ENCODE results near the gene RPS6KC1. TPM values are rescaled to one million over a fixed set of nuclear protein-coding genes. Genes with fewer than 3 reads are reported as not detected.

Gene RPS6KC1
- total RNA-seq, 1 donor from 2014 or later = 16.7 TPM

DNA sequence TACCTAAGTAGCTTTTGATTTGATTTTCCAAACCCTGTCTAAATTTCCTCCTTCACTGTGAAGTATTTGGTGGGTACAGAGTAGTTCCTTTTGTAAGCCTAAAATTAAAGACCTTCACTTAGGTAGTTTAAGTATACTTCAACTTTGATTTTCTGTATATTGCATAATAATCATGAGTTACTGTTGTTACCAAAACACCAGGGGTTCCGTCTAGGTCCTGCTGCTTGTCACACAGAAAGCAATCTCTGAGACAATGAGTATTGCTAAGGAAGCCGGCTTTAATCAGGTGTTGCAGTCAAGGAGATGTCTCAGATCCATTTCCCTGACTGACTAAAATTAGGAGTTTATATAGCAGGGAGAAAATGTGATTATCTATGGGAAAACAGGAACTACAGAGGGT lies 15.3 kb downstream of the RPS6KC1 start:
- Mint-ChIP-seq H3K27ac (ENCODE audit: unreplicated experiment) (no peak overlapping the region), H3K36me3 (ENCODE audit: low read depth) (no peaks in the 10 kb centered on the region), H3K4me1 (peaks cover 9% of the 10 kb centered on the region), H3K4me3 (no peak overlapping the region), H3K9me3 (no peaks in the 10 kb centered on the region), H3K27me3 (ENCODE audit: low read depth) (no peaks in the 10 kb centered on the region)
- TF ChIP-seq, protein P1, sequence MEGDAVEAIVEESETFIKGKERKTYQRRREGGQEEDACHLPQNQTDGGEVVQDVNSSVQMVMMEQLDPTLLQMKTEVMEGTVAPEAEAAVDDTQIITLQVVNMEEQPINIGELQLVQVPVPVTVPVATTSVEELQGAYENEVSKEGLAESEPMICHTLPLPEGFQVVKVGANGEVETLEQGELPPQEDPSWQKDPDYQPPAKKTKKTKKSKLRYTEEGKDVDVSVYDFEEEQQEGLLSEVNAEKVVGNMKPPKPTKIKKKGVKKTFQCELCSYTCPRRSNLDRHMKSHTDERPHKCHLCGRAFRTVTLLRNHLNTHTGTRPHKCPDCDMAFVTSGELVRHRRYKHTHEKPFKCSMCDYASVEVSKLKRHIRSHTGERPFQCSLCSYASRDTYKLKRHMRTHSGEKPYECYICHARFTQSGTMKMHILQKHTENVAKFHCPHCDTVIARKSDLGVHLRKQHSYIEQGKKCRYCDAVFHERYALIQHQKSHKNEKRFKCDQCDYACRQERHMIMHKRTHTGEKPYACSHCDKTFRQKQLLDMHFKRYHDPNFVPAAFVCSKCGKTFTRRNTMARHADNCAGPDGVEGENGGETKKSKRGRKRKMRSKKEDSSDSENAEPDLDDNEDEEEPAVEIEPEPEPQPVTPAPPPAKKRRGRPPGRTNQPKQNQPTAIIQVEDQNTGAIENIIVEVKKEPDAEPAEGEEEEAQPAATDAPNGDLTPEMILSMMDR (conservative IDR thresholded peaks at IDR 0.05) = no peak
- DNase-seq (ENCODE audit: low read depth, low spot score) = no peak

DNA sequence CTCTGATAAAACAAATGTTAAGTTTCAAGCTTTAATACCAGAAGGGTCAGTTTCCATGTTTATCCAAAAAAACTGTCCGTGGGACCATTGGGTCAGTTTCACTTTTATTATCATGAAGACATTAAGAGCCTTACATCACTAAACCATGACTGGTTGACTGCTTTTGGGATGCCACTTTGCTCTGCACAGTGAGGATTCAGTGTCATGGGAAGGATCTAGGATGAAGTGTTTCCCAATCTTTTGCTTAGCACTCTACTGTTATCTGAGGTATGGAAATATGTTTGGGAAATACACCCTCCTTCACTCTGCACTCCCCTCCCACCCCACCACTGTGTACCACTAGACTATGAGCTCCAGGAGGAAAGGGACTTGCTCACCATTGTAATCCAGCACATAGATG lies 16.3 kb downstream of the RPS6KC1 start:
- Mint-ChIP-seq H3K27me3 (ENCODE audit: low read depth) (no peaks in the 10 kb centered on the region), H3K27ac (ENCODE audit: unreplicated experiment) (no peak overlapping the region), H3K36me3 (ENCODE audit: low read depth) (no peaks in the 10 kb centered on the region), H3K4me1 (peaks cover 9% of the 10 kb centered on the region), H3K4me3 (no peak overlapping the region), H3K9me3 (no peaks in the 10 kb centered on the region)
- DNase-seq (ENCODE audit: low read depth, low spot score) = no peak
- TF ChIP-seq, protein P1 (conservative IDR thresholded peaks at IDR 0.05) = no peak

DNA sequence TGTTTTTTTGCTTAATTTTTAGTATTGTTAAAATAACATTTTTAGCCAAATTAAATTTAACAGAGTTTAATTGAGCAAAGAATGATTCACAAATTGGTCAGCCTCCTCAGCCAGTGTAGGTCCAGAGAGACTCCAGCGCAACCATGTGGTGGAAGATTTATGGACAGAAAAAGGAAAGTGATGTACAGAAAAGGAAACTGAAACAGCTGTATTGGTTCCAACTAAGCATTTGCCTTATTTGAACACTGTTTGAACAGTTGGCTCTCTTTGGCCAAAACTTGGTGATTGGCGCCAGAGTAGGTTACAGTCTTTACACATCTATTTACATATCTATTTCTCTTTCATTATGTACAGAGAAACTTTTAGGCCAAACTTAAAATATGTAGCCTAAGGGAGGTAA lies 19.4 kb downstream of the RPS6KC1 start:
- no peak for DNase-seq (ENCODE audit: low read depth, low spot score)
- H3K27me3 Mint-ChIP-seq (ENCODE audit: low read depth) = no peaks in the 10 kb centered on the region
- no peaks in the 10 kb centered on the region for H3K9me3 Mint-ChIP-seq
- H3K4me1 Mint-ChIP-seq = no peaks in the 10 kb centered on the region
- H3K4me3 Mint-ChIP-seq = no peak overlapping the region
- TF ChIP-seq, protein P1 (conservative IDR thresholded peaks at IDR 0.05) = no peak
- H3K27ac Mint-ChIP-seq (ENCODE audit: unreplicated experiment) = no peak overlapping the region
- H3K36me3 Mint-ChIP-seq (ENCODE audit: low read depth) = peaks cover 3% of the 10 kb centered on the region

DNA sequence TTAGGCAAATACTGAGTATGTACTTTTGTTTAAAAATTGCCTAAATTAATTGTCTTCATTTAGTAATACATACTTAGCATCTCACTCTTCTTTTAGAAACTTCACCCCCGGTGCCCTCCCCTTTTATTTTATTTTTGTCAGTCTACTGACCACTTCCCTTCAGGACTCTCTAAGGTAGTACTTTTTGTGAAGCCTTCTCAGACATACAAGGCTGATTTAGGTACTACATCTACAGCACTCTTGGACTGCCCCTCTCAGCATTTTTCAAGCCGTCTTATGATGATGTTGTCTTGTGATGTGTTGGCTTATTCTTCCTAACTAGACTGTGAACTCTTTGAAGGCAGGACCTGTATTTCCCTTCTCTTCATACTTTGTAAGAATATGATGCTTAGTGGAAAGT lies 24.7 kb downstream of the RPS6KC1 start:
- no peak for DNase-seq (ENCODE audit: low read depth, low spot score)
- Mint-ChIP-seq H3K27me3 (ENCODE audit: low read depth) (no peaks in the 10 kb centered on the region), H3K36me3 (ENCODE audit: low read depth) (peaks cover 3% of the 10 kb centered on the region), H3K4me3 (no peak overlapping the region), H3K27ac (ENCODE audit: unreplicated experiment) (no peak overlapping the region), H3K4me1 (no peaks in the 10 kb centered on the region), H3K9me3 (no peaks in the 10 kb centered on the region)
- TF ChIP-seq, protein P1 (conservative IDR thresholded peaks at IDR 0.05) = no peak

DNA sequence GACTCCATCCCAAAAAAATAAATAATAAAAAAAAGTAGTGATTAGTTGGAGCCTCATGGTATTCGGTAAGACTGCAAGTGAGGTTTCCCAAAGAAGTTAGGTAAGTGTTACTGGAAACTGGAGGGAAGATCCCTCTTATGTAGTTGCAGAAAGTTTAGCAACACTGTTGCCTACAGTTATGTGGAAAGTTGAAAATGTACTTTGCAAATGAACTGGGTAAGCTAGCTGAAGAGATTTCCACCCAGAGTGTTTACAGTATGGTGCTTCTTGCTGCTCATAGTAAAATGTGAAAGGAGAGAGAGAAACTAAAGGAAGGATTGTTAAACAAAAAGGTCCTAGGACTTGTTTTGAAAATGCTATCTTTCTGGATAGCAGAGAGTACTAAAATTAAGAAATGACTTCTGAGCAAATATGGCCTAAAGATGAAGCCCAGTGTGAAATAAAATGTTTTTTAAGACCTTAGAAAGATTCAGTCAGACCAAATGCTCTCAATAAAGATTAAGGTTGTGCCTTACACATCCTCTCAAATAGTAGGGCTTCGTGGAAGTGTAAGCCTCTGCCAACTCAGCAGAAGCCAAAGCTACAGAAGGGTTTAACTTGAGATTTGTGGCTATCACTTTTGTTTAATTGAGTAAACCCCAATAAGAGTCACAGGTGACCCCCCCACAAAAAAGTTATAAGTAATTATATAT lies 31.5 kb downstream of the RPS6KC1 start:
- Mint-ChIP-seq H3K36me3 (ENCODE audit: low read depth) (peaks cover 11% of the 10 kb centered on the region), H3K27ac (ENCODE audit: unreplicated experiment) (no peak overlapping the region), H3K4me1 (no peaks in the 10 kb centered on the region), H3K27me3 (ENCODE audit: low read depth) (no peaks in the 10 kb centered on the region), H3K4me3 (no peak overlapping the region), H3K9me3 (no peaks in the 10 kb centered on the region)
- TF ChIP-seq, protein P1 (conservative IDR thresholded peaks at IDR 0.05) = no peak
- no peak for DNase-seq (ENCODE audit: low read depth, low spot score)

Measured in neural crest cell (in vitro differentiated cells).